BJ (cell line): Measurements from ENCODE around the gene UBA1. TPM values are rescaled to one million over a fixed set of nuclear protein-coding genes. Genes with fewer than 3 reads are reported as not detected.

ENCODE experiments used
- CTCF ChIA-PET: fragments of 350-600 bp; formaldehyde crosslinking; extraction: SDS; loops from one replicate; lab custom pipeline; 2021; ENCODE audit warnings: antibody characterized with exemption, inconsistent platforms; lab: Yijun Ruan, JAX
- POLR2A ChIA-PET: fragments of 300-600 bp; sonication (Branson Sonifier 250); formaldehyde crosslinking; extraction: SDS; loops from one replicate; lab custom pipeline; 2021; ENCODE audit warnings: antibody characterized with exemption; lab: Charles Lee
- DNase-seq: peaks from one replicate; pipeline ENCODE4 v3.0.0-alpha.2; 2011; ENCODE audit warnings: low read depth
- H3K27me3 ChIP-seq: 2 replicates; pipeline ENCODE4 v1.6.0; 2011; ENCODE audit warnings: low read length; ENCODE audit not compliant: control insufficient read depth, insufficient read depth
- H3K36me3 ChIP-seq: 2 replicates; pipeline ENCODE4 v1.5.1; 2011; ENCODE audit warnings: low read length; ENCODE audit not compliant: control insufficient read depth, insufficient read depth
- H3K4me3 ChIP-seq: 2 replicates; pipeline ENCODE4 v1.5.1; 2011; ENCODE audit warnings: low read depth, mild to moderate bottlenecking, control low read depth, low read length
- CTCF ChIP-seq: IDR thresholded peaks from 2 replicates; pipeline ENCODE4 v1.5.1; 2011; ENCODE audit warnings: low read depth, mild to moderate bottlenecking, control low read depth, inconsistent platforms, low read length, moderate library complexity; ENCODE audit not compliant: insufficient read depth
- polyA minus RNA-seq: library from RNA; depleted of rRNA, polyadenylated mRNA; stranded (reverse); fragments of >200 nt; gene quantifications from 2 replicates; pipeline ENCODE4 v1.2.3, GENCODE V29; 2011; rRNA and poly(A)+ RNA removed
- polyA plus RNA-seq: library from polyadenylated mRNA; depleted of rRNA; stranded (reverse); fragments of >200 nt; gene quantifications from 2 replicates; pipeline ENCODE4 v1.2.3, GENCODE V29; 2011; rRNA removed

The UBA1 gene
- 185 and 296 TPM in 2 replicates for polyA plus RNA-seq
- polyA minus RNA-seq: 187 and 262 TPM in 2 replicates

GRCh38 chrX:47193475-47194193 is at the start of gene UBA1:
Gene UBA1 (plus strand): TSS chrX:47193829. CDS start chrX:47198803, 4,974 bp downstream.
- H3K27me3 ChIP-seq: no peaks in the 10 kb centered on the region
- peak within 1 kb of the TSS; percentile 80 for H3K4me3 ChIP-seq
- ChIA-PET POLR2A (no interaction called here), CTCF (interaction anchor here (0.9 to 4.0 kb wide), 5 partner anchors 21 to 330 kb away, joined by 3 to 26 read pairs (median 6); no protein-coding TSS in a partner anchor)
- H3K36me3 ChIP-seq: 0 out of 2 replicates have a peak, but pooled peaks cover 2% of the 10 kb centered on the region
- DNase-seq: peak; percentile 49
- peak; percentile 52 for TF ChIP-seq CTCF

GRCh38 chrX:47143894-47144625 is 49.6 kb upstream of the UBA1 start:
- CTCF ChIA-PET: interaction anchor here (0.9 to 1.5 kb wide), 4 partner anchors 9 to 379 kb away, joined by 3 to 6 read pairs (median 4); no protein-coding TSS in a partner anchor
- H3K27me3 ChIP-seq: no peaks in the 10 kb centered on the region
- peaks cover 7% of the 10 kb centered on the region for H3K36me3 ChIP-seq
- H3K4me3 ChIP-seq: peak overlapping the region; percentile 86
- DNase-seq: peak; percentile 4
- POLR2A ChIA-PET: interaction anchor here (1.2 kb wide), 1 partner anchor 15 kb away, joined by 4 read pairs; no protein-coding TSS in a partner anchor
- no peak for TF ChIP-seq CTCF

GRCh38 chrX:47144626-47145394 is 48.8 kb upstream of the UBA1 start, which contains the start of the genes NDUFB11 and RBM10:
Gene NDUFB11 (minus strand): TSS chrX:47144702. CDS start chrX:47144679, 23 bp downstream.
Gene RBM10 (plus strand): TSS chrX:47145221. CDS start chrX:47147482, 2,261 bp downstream.
- ChIA-PET CTCF (interaction anchor here (0.7 to 1.5 kb wide), 7 partner anchors 9 to 1525 kb away, joined by 3 to 6 read pairs (median 4); no protein-coding TSS in a partner anchor), POLR2A (interaction anchor here (0.6 to 1.2 kb wide), 2 partner anchors 15 to 28 kb away, joined by 3 to 4 read pairs; no protein-coding TSS in a partner anchor)
- DNase-seq: peak; percentile 73
- TF ChIP-seq CTCF: peak; percentile 71
- Histone ChIP-seq H3K4me3 (peak within 1 kb of the TSS; percentile 86), H3K36me3 (peaks cover 7% of the 10 kb centered on the region), H3K27me3 (no peaks in the 10 kb centered on the region)

- ChIA-PET POLR2A (interaction anchor here (0.6 to 1.2 kb wide), 2 partner anchors 16 to 29 kb away, joined by 3 to 4 read pairs; no protein-coding TSS in a partner anchor), CTCF (interaction anchor here (0.7 to 1.5 kb wide), 6 partner anchors 8 to 1524 kb away, joined by 3 to 6 read pairs (median 4); no protein-coding TSS in a partner anchor)
- Histone ChIP-seq H3K27me3 (no peaks in the 10 kb centered on the region), H3K4me3 (peak overlapping the region; percentile 86), H3K36me3 (peaks cover 7% of the 10 kb centered on the region)
- TF ChIP-seq CTCF: no peak
- DNase-seq: no peak
These were observed 48.1 kb upstream of the UBA1 start for GRCh38 chrX:47145395-47146120.
